ENCODE data around the gene NSMCE1.

The NSMCE1 gene

GRCh38 chr16:27193300-27193990 lies 75.1 kb downstream of the NSMCE1 start:
- no peak for TF ChIP-seq Cebpa-rat (IDR thresholded peaks at IDR 0.05)
- no peak overlapping the region for H3K4me3 ChIP-seq
- H3K9ac ChIP-seq, result no peak overlapping the region
- H3K27me3 ChIP-seq, result no peaks in the 10 kb centered on the region
- no peaks in the 10 kb centered on the region for H3K36me3 ChIP-seq
- peaks cover 23% of the 10 kb centered on the region for H3K9me3 ChIP-seq
- no peak overlapping the region for H3K4me2 ChIP-seq
- H4K20me1 ChIP-seq, result no peaks in the 10 kb centered on the region
- no peak overlapping the region for H3K27ac ChIP-seq
- peaks cover 10% of the 10 kb centered on the region for H3K4me1 ChIP-seq

DNA sequence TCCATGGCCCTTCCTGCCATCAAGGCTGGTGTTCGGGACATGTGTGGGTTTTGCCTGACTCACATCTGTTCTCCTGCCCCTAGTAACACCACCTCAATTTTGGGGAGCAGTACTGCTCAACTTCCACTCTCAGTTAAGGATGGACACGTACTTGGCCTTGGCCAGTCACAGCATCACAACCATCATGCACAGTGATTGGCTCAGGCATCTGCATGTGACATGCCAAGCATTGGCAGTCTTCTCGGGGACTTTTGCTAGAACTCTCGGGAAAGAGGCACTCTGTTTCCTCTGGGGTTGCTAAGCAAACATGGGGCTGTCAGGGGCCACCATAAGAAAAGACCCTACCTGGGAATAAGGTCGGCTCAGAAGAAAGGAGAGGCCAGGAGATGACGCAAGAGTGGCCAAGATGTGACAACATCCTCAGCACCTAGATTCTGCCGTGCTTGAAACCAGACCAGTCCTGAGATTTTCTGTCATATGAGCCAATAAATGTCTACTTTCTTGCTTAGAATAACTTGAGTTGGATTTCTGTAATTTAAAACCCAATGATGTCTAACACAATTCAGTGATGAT lies 77.1 kb downstream of the NSMCE1 start:
- H3K9me3 ChIP-seq, result peaks cover 23% of the 10 kb centered on the region
- H3K27ac ChIP-seq, result no peak overlapping the region
- H3K27me3 ChIP-seq, result no peaks in the 10 kb centered on the region
- TF ChIP-seq Cebpa-rat (IDR thresholded peaks at IDR 0.05), result 0 out of 2 replicates have a peak, but pooled peaks have one; percentile 27
- no peaks in the 10 kb centered on the region for H3K36me3 ChIP-seq
- no peaks in the 10 kb centered on the region for H4K20me1 ChIP-seq
- no peak overlapping the region for H3K9ac ChIP-seq
- no peak overlapping the region for H3K4me3 ChIP-seq
- H3K4me2 ChIP-seq, result no peak overlapping the region
- peaks cover 10% of the 10 kb centered on the region for H3K4me1 ChIP-seq

DNA sequence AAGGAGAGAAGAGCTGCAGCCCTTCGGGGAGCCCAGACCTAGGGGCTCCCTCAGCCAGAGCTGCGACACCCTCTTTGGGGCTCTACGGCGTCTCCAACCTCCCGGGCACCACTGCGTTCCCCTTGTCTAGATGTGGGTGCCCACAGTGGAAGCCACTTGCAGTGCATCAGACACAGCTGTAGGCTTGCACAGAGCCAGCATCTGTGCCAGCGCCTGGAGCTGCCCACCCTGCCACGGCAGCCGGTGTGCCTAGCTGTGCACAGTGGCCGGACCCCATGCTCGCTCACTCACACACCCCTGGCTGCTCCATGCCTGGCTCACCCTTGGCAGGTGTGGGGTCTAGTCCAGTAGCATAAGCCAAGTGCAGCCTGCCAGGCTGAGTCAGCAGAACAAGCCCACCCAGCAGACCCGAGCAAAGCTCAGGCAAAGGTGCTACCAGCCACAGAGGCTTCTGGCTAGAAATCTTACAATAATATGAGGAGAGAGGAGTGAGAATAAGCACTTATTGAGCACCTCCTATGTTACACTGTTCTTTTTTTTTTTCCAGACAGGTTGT lies 78.2 kb downstream of the NSMCE1 start:
- H3K9ac ChIP-seq, result no peak overlapping the region
- no peaks in the 10 kb centered on the region for H3K36me3 ChIP-seq
- no peak overlapping the region for H3K4me2 ChIP-seq
- no peaks in the 10 kb centered on the region for H3K27me3 ChIP-seq
- H4K20me1 ChIP-seq, result no peaks in the 10 kb centered on the region
- H3K9me3 ChIP-seq, result peaks cover 23% of the 10 kb centered on the region
- no peak for TF ChIP-seq Cebpa-rat (IDR thresholded peaks at IDR 0.05)
- no peak overlapping the region for H3K27ac ChIP-seq
- H3K4me3 ChIP-seq, result no peak overlapping the region
- H3K4me1 ChIP-seq, result peaks cover 11% of the 10 kb centered on the region

- Histone ChIP-seq H3K27me3 (no peaks in the 10 kb centered on the region), H3K4me1 (peaks cover 16% of the 10 kb centered on the region), H3K9me3 (peaks cover 13% of the 10 kb centered on the region), H3K9ac (no peak overlapping the region), H3K4me3 (no peak overlapping the region), H3K27ac (peak overlapping the region; percentile 4; the same call in 1 of the 2 replicates), H3K4me2 (peak overlapping the region; percentile 26; the same call in 1 of the 2 replicates), H4K20me1 (no peaks in the 10 kb centered on the region), H3K36me3 (no peaks in the 10 kb centered on the region)
- TF ChIP-seq Cebpa-rat (IDR thresholded peaks at IDR 0.05), result no peak
Measured at GRCh38 chr16:27189335-27189972, 79.1 kb downstream of the NSMCE1 start.

DNA sequence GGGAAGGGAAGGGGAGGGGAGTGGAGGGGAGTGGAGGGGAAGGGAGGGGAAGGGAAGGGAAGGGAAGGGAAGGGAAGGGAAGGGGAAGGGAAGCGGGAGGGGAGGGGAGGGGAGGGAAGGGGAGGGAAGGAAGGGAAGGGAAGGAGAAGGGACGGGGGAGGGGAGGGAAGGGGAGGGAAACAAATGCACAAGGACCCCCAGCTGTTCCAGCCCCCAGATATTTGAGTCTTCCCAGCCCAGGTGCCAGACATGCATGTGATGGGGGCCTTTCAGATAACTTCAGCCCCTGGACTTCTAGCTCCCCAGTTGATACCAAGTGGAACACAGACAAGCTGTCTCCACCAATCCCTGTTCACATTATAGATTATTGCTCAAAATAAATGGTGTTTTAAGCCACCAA lies 79.9 kb downstream of the NSMCE1 start:
- Histone ChIP-seq H3K36me3 (no peaks in the 10 kb centered on the region), H3K4me3 (no peak overlapping the region), H3K4me1 (peaks cover 16% of the 10 kb centered on the region), H3K9ac (no peak overlapping the region), H3K4me2 (no peak overlapping the region), H3K27ac (no peak overlapping the region), H4K20me1 (no peaks in the 10 kb centered on the region), H3K9me3 (peaks cover 5% of the 10 kb centered on the region; the same call in 1 of the 2 replicates), H3K27me3 (no peaks in the 10 kb centered on the region)
- TF ChIP-seq Cebpa-rat (IDR thresholded peaks at IDR 0.05), result no peak

GRCh38 chr16:27185776-27186130 lies 82.8 kb downstream of the NSMCE1 start:
- no peak for TF ChIP-seq Cebpa-rat (IDR thresholded peaks at IDR 0.05)
- no peak overlapping the region for H3K27ac ChIP-seq
- no peaks in the 10 kb centered on the region for H3K27me3 ChIP-seq
- H3K36me3 ChIP-seq, result no peaks in the 10 kb centered on the region
- H3K9me3 ChIP-seq, result no peaks in the 10 kb centered on the region
- H4K20me1 ChIP-seq, result no peaks in the 10 kb centered on the region
- no peak overlapping the region for H3K9ac ChIP-seq
- peaks cover 29% of the 10 kb centered on the region for H3K4me1 ChIP-seq
- H3K4me2 ChIP-seq, result no peak overlapping the region
- H3K4me3 ChIP-seq, result no peak overlapping the region

- no peaks in the 10 kb centered on the region for H3K9me3 ChIP-seq
- TF ChIP-seq Cebpa-rat (IDR thresholded peaks at IDR 0.05), result no peak
- H3K27ac ChIP-seq, result no peak overlapping the region
- no peak overlapping the region for H3K9ac ChIP-seq
- H3K27me3 ChIP-seq, result no peaks in the 10 kb centered on the region
- H4K20me1 ChIP-seq, result no peaks in the 10 kb centered on the region
- no peak overlapping the region for H3K4me3 ChIP-seq
- H3K4me2 ChIP-seq, result no peak overlapping the region
- no peaks in the 10 kb centered on the region for H3K36me3 ChIP-seq
- peaks cover 47% of the 10 kb centered on the region for H3K4me1 ChIP-seq
Measured at GRCh38 chr16:27182906-27183405, 85.6 kb downstream of the NSMCE1 start.

DNA sequence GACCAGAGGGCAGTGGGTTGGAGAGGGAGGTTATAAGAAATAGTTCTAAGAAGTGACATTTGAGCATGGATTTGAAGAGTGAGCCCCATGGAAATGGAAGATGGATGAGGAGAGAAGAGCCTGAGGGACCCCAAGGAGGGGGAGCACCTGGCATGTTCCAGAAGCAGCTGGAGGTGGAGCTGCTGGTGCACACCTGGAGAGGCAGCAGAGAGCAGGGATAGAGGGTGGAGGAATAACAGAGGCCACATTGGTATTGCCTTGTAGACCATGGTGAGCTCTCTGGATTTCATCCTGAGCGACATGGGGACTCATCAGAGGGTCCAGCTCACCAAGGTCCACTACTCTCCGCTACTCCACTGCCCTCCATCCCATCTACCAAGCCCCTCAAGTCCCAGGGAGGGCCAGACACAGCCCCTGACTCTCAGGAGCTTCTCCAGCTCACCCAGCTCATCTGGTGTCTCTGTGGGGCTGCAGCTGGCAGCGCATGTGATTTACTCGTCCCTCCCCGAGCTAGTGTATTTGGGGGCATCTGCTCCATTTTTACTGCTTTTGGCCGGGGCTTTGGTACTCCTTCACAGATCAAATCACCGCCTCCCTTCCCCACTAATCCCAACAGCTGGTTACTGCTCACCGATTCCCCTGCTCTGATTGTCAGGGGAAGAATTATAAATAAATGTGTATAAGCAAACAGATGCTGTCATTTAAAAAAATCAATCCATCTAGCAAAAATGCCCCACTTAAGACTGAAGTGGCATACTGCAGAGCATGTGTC lies 87.4 kb downstream of the NSMCE1 start:
- Histone ChIP-seq H4K20me1 (no peaks in the 10 kb centered on the region), H3K36me3 (no peaks in the 10 kb centered on the region), H3K4me2 (peak overlapping the region; percentile 92)

DNA sequence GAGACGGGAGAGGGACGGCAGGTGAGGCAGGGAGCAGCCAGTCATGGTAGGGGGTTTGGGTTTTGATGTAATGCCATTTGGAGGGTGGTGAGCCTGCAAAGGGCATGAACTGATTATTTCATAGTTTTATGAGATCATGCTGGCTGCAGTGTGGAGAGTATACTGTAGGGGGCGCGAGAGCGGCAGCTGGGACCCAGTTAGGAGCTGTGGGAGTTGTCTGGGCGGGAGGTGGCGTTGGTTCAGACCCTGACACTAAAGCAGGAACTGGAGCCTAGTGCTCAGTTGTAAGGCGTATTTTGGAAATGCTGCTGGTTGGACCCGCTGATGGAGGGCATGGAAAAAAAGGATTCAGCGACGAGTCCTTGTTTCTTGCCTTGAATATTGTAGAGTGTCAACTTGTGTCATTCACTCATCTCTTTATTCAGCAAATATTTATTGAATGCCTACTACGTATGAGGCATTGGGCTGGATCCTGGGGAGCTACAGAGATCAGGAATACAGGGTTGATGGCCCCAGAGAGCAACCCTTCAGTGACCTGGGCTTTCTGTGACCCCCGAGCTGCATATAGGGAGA lies 89.0 kb downstream of the NSMCE1 start:
- Histone ChIP-seq H3K9me3 (no peaks in the 10 kb centered on the region), H3K27ac (peak overlapping the region; percentile 96), H3K4me2 (peak overlapping the region; percentile 92), H3K36me3 (no peaks in the 10 kb centered on the region), H3K9ac (peak overlapping the region; percentile 80), H3K27me3 (no peaks in the 10 kb centered on the region), H3K4me3 (peak overlapping the region; percentile 60), H3K4me1 (peaks cover 75% of the 10 kb centered on the region), H4K20me1 (no peaks in the 10 kb centered on the region)
- TF ChIP-seq Cebpa-rat (IDR thresholded peaks at IDR 0.05), result no peak

More for the DNA sequence above, 87.4 kb downstream of the NSMCE1 start:
- Histone ChIP-seq H3K4me1 (peaks cover 65% of the 10 kb centered on the region), H3K4me3 (no peak overlapping the region), H3K27ac (peak overlapping the region; percentile 64), H3K9me3 (no peaks in the 10 kb centered on the region), H3K9ac (0 out of 2 replicates have a peak overlapping the region, but pooled peaks have one; percentile 23), H3K27me3 (no peaks in the 10 kb centered on the region)
- TF ChIP-seq Cebpa-rat (IDR thresholded peaks at IDR 0.05), result no peak

Data from BLaER1 (cell line).